ENCODE measurements around the gene GSDMA.

GRCh38 chr17:39939106-39939505 lies 23.7 kb upstream of the GSDMA start:
- no peak for TF ChIP-seq NFYB (IDR thresholded peaks at IDR 0.05; ENCODE audit: insufficient read depth, low read depth, low read length)
- TF ChIP-seq CTCF (IDR thresholded peaks at IDR 0.05 in 2 of 3, conservative IDR thresholded peaks at IDR 0.05 in 1 of 3; ENCODE audit: control insufficient read depth in 2 of 3, extremely low read depth in 1 of 3, insufficient read depth in 1 of 3, low read depth in 3 of 3, low read length in 3 of 3): no peak
- TF ChIP-seq POLR2AphosphoS5 (IDR thresholded peaks at IDR 0.05; ENCODE audit: low read length): no peak
- TF ChIP-seq RAD21 (IDR thresholded peaks at IDR 0.05; ENCODE audit: insufficient read depth, low read depth, low read length): no peak
- no peak for TF ChIP-seq STAT3 (IDR thresholded peaks at IDR 0.05; ENCODE audit: low read depth, low read length)
- no peak for TF ChIP-seq ZNF207 (IDR thresholded peaks at IDR 0.05; ENCODE audit: borderline replicate concordance)
- TF ChIP-seq, protein P1, sequence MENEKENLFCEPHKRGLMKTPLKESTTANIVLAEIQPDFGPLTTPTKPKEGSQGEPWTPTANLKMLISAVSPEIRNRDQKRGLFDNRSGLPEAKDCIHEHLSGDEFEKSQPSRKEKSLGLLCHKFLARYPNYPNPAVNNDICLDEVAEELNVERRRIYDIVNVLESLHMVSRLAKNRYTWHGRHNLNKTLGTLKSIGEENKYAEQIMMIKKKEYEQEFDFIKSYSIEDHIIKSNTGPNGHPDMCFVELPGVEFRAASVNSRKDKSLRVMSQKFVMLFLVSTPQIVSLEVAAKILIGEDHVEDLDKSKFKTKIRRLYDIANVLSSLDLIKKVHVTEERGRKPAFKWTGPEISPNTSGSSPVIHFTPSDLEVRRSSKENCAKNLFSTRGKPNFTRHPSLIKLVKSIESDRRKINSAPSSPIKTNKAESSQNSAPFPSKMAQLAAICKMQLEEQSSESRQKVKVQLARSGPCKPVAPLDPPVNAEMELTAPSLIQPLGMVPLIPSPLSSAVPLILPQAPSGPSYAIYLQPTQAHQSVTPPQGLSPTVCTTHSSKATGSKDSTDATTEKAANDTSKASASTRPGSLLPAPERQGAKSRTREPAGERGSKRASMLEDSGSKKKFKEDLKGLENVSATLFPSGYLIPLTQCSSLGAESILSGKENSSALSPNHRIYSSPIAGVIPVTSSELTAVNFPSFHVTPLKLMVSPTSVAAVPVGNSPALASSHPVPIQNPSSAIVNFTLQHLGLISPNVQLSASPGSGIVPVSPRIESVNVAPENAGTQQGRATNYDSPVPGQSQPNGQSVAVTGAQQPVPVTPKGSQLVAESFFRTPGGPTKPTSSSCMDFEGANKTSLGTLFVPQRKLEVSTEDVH (IDR thresholded peaks at IDR 0.05; ENCODE audit: low read depth, partially characterized antibody): no peak
- TF ChIP-seq ZBTB4 (CRISPR knock-in tag; IDR thresholded peaks at IDR 0.05): no peak

Measured in GM12878 (cell line).